Measurements from ENCODE around the gene REEP5.
A peak's percentile ranks its signal among the peaks of the same experiment; 100 is the strongest.
"Not testable (repeated sequence)": the region's sequence is repeated elsewhere in the genome, so short reads cannot be mapped to it uniquely, and the experiment has no call there.

REEP5 gene

DNA sequence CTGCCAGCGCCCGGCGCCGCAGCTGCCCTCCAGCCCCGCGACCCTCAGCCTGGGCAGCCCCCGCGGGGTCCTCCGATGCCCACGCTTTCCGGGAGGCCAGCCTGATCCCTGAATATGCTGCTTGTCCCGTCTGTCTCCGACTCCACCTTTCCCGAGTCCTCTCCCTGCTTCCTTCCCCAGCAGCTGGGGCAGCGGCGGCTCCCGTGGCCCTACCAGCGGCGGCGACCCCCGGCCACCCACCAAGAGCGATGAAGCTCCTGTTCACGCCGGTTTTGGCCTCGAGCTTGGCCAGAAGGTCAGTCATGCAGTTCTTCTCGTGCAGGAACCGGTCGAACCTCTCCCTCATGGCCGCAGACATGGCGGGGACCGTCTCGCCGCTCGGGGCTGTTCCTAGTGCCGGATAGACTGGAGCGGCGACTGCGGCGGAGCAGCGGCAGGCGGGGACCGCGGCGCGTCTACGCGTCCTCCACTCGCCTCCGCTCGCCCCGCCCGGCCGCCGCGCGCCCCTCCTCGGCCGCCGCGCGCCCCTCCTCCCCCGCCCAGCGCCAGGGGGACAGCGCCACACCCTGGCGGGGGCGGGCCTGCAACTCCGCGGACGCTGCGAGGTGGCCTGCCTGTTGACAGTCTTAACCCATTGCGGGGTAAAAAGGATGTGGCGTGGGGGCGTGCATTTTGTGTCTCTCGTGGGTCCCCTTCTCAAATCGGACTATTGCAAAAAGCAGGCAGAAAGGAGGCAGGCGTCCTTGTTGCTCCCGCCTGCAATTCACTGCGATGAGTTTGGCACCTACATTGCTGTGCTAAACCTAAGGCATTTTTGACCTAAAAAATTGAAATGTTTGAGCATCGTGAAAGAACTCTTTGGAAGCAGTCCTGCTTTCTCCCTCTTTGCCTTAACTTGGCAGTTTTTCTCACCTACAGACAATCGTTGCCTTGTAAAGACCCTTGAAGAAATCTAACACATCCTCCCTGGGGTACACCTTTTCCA lies at the start of gene REEP5:
Gene REEP5 (minus strand): TSS at position 395 of the 985 bp plus-strand sequence. CDS start 37 bp downstream, at position 358.
- DNase-seq = peak; percentile 84

DNA sequence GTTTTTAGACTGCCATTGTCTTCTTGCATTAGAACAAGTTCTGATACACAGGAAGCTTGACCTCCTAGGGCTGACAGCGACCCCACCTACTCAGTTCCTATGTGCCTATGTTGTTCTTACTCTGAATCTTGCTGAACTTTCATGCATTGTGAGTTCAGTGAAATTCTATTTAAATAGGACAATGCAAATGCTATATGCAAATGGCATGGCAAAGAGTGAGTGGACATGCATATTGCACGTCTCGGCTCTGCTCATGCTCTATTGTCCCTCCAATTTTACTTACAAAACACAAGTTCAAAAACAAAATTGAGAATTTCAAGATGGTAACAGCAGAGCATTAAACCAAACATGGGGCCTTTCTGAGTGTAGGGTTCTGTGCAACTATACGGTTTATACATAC lies 49.2 kb upstream of the REEP5 start:
- no peak for DNase-seq

DNA sequence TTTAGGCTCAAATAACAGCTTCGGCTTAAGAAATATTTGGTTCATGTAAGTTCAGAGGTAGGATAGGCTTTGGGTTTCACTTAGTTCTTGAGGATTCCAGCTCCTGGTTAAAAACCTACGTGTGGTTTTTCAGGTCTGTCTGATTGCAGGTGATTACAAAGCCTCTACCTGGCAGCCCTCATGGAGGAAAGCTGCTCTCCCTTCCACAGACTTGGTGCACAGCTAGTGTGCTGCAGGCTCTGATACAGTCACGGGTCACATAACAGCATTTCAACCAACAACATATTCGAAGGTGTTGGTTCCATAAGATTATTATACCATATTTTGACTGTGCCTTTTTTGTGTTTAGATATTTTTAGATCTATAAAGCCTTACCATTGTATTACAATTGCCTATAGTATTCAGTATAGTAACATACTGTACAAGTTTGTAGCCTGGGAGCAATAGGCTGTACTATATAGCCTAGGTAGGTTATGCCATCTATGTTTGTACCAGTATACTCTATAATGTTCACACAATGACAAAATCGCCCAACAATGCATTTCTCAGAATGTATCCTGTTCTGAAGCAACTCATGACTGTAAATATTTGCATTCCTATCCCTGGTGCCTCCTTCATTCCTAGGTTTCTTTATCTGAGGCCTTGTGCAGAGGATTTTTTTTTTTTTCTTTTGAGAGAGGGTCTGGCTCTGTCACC lies 46.5 kb upstream of the REEP5 start:
- no peak for DNase-seq

DNA sequence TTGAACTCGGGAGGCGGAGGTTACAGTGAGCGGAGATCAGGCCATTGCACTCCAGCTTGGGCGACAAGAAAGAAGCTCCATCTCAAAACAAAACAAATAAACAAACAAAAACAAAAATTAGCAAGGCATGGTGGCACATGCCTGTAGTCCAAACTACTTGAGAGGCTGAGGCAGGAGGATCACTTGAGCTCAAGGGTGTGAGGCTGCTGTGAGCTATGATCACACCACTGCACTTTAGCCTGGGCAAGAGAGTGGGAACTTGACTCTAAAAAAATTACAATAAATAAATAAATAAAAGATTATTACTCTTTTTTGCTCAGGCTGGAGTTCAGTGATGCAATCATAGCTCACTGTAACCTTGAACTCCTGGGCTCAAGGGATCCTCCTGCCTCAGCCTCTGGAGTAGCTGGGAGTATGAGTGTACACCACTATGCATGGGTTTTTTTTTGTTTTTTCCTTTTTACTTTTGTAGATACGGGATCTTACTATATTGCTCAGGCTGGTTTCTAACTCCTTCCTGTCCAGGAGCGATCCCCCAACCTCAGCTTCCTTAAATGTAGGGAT lies 45.6 kb upstream of the REEP5 start:
- DNase-seq = no peak

DNA sequence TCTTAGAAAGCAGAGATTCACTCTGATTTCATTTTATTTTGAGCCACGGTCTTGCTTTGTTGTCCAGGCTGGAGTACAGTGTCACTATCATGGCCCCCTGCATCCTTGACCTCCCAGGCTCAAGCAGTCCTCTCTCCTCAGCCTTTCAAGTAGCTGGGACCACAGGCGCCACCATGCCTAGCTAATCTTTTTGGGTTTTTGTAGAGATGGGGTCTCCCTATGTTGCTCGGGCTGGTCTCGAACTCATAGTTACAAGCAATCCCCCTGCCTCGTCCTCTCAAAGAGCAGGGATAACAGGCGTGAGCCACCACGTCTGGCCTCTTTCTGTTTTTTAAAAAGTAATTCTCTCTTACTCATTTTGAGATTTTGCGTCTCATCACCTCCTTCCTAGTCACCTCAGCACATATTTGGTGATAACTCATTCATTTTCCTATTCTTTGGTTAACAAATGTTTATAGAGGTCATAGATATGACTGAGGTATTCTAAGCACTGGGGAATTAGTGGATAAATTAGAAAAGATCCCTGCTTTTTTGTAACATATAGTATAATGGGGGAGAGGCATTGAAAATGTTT lies 43.8 kb upstream of the REEP5 start:
- DNase-seq = no peak

DNA sequence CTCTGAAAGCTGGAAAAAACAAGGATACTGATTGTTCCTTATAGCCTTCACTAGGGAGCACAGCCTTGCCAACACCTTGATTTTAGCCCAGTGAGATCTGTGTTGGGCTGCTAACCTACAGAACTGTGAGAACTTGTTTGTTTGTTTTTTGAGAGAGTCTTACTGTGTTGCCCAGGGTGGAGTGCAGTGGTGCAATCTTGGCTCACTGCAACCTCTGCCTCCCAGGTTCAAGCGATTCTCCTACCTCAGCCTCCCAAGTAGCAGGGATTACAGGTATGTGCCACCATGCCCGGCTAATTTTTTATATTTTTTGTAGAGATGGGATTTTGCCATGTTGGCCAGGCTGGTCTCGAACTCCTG lies 41.3 kb upstream of the REEP5 start:
- DNase-seq = not testable (repeated sequence)

DNA sequence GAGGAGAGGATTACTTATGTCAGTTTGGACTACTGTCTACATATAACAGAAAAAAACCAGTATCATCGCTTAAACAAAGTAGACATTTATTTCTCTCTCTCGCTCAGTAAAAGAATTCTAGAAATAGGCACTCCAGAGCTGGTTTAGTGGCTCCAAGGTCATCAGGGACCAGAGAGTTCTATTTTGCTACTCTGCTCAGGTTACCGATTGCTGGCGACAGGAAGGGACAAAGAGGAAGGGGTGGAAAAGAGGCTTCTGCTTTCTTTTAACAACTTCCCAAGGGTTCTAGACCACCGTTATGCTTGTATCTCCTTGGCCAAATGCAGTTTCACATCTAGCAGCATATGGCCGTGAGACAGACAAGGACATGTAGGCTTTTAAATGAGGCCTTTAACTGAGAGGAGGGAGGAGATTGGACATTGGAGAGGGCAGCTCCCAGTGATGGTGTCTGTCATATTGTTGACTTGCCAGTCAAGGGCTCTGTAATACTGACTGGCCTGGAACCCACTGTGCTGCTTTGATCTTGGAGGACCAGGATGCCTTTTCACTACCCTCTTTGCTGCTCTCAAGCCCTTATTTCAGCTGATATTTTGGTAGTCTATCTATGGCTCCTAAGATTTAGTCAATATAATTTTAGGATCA lies 39.0 kb upstream of the REEP5 start:
- no peak for DNase-seq

DNA sequence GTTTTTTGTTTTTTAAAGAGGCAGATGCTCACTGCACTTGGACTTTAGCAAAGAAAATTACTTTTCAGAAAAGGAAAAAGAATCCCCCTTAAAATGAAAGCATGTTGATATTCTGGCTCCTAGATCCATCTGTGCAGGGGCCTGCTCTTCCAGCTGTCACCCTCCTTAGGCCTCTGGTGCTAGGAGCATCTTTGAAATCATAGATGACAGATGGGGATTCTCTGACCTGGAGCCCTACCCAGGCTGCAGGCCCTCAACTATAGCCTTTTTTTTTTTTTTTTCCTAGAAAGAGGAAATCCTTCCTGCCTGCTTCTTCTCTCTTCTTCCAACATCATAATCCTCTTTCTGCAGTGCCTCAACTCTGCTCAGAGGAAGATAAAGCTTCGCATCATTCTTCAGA lies 38.3 kb upstream of the REEP5 start:
- no peak for DNase-seq

DNA sequence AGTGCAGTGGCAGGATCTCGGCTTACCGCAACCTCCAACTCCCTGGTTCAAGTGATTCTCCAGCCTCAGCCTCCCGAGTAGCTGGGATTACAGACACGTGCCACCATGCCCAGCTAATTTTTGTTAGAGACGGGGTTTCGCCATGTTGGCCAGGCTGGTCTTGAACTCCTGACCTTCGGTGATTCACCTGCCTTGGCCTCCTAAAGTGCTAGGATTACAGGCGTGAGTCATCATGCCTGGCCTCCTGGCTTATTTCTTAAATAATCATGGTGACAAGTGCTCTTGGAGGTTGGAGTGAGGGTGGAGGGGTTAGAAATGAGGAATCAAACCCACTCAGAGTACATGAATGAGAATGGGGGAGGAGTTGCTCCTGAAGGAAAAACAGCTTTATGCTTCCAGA lies 37.8 kb upstream of the REEP5 start:
- peak; percentile 5 for DNase-seq

DNA sequence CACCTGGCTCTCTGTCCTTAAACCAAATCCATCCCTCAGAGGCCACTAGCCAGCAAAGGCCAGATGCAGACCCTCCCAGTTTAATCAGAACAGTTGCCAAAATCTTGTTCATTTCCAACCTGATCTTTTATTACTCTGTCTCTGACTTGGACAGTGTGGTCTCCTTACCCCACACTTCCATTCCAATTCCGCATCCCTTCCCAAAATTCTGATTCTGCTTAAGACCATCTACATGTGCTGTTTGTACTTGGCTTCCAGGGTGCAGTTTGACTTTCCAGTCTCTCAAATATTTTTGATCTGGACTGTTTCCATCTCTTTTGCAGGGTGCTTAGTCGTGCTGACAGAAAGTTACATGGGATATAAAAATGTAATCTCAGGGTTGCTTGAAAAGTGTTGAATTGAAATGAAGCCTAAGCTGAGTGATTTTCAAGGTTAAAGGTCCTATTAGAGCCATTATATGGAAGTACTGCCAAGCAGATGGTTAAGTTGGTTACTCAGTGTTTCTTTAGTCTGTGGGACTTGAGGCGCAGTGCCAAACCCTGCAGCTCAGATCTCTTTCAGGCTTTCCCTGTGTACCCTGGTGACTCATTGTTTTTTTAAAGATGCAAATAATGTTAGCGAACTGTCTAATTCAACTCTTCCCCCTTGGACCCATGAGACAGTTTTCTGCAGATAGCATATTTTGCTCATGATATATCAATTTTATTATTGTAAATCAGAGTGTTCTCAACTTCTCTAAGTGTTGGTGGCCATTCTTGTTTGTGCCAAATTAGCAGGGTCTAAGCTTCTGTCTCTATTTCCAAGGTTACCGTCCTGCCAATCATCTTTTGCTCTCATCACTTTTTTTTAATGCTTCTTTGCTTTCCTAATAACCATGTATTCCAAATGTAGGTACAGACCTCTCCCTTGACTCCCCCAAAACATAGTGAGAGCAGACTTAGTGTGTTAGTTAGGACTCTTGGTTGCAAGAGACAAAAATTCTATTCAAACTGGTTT lies 36.4 kb upstream of the REEP5 start:
- DNase-seq = no peak

DNA sequence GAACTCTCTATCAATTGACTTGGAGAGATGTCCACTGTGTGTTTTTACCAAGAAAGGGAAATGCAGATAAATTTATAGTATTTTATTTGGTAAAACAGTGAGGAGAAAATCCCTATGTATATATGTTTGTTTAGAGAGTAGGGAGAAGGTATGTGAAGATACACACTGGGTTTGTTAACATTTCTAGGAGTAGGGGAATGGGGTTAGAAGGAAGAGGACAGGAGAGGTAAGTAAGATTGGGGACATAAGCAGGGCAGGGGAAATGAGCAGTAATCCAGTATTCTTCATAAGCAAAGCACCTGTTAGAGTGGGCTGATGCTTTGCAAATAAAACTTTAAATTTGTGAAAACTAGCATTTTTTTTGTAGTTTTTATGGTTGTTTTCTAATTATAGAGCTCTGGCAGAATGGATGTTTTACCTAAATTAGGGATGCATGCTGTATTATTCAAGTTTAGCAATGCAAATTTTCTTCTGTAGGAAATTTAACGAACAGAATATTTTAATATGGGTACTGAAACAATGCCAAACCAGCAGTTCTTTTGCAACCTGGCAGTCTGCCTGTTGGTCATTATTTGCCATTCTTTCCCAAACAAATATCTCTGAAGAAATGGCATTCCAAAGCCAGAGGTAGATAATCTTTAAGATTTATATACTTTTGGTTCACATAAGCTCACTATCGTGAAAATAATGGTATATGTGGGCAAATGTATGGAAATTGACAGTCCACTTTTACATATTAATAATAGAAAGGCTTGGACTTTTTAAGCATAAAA lies 35.2 kb upstream of the REEP5 start:
- DNase-seq = no peak

DNA sequence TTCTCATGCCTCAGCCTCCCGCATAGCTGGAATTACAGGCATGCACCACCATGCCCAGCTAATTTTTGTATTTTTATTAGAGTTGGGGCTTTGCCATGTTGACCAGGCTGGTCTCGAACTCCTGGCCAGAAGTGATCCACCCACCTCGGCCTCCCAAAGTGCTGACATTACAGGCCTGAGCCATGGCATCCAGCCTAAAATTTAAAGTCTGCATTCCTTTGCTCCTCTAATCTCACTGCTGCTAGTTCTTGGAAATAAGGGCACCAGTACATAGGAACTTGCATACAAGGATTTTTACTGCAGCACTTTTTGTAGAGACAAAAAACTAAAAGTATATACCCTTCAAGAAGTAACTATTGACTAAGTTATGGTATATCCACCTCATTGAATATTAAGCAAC lies 34.6 kb upstream of the REEP5 start:
- no peak for DNase-seq

DNA sequence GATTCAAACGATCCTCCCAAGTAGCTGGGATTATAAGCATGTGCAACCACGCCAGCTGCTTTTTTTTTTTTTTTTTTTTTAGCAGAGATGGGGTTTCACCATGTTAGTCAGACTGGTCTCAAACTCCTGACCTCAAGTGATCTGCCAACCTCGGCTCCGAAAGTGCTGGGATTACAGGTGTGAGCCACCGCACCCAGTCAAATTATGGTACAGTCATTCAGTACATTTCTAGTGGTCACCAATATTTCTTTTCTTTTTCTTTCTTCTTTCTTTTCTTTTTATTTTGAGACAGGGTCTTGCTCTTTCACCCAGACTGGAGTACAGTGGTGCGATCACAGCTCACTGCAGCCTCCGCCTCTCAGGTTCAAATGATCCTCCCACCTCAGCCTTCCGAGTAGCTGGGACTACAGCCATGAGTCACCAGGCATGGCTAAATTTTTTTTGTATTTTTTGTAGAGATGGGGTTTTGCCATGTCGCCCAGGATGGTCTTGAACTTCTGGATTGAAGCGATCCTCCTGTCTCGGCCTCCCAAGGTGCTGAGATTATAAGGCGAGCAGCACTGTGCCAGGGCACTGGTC lies 29.2 kb upstream of the REEP5 start:
- DNase-seq = no peak

DNA sequence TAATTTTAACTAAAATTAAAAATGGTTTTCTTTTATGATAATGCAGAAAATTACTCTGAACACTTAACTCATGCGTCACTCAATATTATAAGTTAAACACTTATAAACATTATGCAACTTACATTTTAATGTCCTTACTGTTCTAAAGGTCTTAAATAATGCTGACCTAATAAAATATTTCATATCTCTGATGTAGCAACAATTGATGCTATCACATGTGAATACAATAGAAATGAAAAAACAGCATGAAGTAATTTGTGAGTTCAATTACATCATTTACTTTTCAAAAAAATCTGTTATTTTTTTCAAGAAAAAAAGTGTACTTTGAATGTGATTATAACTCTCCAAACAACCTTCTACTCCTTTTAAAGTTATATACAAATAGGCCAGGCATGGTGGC lies 26.4 kb upstream of the REEP5 start:
- no peak for DNase-seq

DNA sequence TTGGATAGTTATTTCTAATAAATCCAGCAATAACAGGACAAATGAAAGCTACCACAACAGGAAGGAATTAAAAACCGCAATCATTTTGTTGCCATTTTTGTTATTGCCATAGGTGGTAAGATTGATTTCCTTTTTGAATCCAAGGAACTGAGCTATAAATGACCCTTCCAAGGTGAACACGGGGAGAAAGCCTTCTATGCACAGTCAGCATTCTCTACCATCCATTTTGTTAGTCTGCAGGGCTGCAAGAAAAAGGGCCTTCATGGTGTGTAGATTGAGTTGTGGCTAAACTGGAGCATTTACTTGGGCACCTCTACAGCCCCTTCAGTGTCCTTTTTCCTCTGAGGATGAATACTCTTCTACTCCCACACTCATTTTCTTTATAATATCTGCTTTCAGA lies 18.6 kb upstream of the REEP5 start:
- DNase-seq = no peak

DNA sequence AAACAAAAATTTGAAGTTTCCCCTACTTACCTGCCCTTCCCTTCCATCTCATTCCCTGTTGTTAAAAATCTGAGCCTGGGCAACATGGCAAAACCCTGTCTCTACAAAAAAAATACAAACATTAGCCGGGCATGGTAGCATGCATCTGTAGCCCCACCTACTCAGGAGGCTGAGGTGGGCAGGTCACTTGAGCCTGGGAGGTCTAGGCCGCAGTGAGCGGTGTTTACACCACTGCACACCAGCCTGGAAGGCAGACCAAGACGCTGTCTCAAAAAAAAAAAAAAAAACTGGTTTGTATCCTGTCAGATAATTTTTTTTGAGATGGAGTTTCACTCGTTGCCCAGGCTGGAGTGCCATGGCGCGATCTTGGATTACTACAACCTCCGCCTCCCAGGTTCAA lies 16.3 kb upstream of the REEP5 start:
- DNase-seq = no peak

DNA sequence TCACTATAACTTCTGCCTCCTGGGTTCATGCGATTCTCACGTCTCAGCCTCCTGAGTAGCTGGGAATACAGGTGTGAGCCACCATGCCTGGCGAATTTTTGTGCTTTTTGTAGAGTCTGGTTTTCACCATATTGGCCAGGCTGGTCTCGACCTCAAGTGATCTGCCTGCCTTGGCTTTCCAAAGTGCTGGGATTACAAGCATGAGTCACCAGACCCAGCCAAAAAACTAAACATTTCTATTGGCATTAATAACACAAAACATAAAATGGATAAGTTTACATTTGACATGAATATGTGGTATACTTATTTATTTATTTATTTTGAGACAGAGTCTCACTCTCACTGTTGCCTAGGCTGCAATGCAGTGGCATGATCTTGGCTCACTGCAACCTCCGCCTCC lies 13.6 kb upstream of the REEP5 start:
- no peak for DNase-seq

DNA sequence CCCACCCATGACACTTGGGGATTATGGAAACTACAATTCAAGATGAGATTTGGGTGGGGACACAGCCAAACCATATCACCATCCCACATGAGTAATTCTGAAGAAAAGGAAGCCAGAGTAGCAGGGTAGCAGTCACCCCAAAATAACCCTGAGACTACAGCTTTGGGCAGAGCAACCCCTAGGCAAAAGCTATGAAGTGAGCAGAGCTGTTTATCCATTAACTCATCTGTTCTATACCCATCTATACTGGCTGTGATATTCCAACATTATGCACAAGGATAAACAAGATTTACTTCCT lies 12.3 kb upstream of the REEP5 start:
- no peak for DNase-seq

DNA sequence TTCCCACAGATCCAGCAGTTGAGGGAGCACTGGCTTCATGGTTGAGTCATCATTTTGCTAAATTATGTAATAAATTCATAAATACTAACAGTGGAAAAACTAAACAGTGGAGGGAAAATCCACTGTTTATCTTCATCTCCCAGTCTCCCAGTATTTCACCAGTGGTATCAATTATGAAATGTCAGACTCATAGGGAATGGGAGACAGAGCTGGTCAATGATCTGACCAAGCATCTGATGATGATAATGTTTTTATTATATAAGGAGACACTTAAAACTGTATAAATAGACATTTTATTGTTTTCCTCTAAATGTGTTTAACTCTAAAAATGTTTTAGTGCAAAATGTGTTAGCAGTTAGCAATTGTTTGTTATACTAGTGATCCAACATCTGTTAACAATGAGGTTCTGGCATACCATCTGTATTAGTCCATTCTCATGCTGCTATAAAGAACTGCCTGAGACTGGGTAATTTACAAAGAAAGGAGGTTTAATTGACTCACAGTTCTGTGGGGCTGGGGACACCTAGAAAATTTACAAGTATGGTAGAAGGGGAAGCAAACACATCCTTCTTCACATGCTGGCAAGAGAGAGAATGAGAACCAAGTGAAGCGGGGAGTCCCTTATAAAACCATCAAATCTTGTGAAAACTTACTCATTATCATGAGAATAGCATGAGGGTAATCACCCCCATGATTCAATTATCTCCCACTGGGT lies 11.8 kb upstream of the REEP5 start:
- no peak for DNase-seq

DNA sequence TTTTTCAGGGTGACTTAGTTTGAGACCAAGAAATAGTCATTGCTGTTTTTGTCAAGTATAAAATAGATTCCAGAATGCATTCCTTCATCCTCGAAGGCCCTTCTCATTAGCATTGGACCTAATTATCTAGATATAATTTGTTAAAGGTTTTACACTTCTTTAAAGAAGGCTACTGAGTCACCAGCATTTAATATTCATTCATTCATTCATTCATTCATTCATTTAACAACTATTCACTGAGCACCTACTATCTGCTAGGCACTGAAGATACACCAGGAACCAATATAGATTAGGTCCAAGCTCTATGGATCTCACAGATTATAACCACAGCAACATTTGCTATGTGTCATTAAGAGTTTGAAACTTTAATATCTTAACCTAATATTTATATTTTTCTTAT lies 11.1 kb upstream of the REEP5 start:
- DNase-seq = no peak
